H9 (cell line): Measurements from ENCODE around the gene FAM111B. TPM values are rescaled to one million over a fixed set of nuclear protein-coding genes. Genes with fewer than 3 reads are reported as not detected.

Experiments
- DNase-seq: peaks from one replicate; pipeline ENCODE4 v3.0.0-alpha.2; 2017
- H2AFZ ChIP-seq: one replicate; pipeline ENCODE4 v1.6.1; 2013; ENCODE audit warnings: mild to moderate bottlenecking, low read length, control low read depth, moderate library complexity
- H2AK5ac ChIP-seq: 2 replicates; pipeline ENCODE4 v1.6.1; 2013; ENCODE audit warnings: low read length, control low read depth, mixed read lengths; ENCODE audit not compliant: insufficient read length
- H2BK120ac ChIP-seq: one replicate; pipeline ENCODE4 v1.6.1; 2013; ENCODE audit warnings: low read depth, mild to moderate bottlenecking, low read length, control low read depth, inconsistent platforms; ENCODE audit not compliant: poor library complexity, severe bottlenecking
- H2BK12ac ChIP-seq: 2 replicates; pipeline ENCODE4 v1.6.1; 2013; ENCODE audit warnings: low read length, control low read depth, mixed read lengths, low read depth; ENCODE audit not compliant: insufficient read length
- H2BK15ac ChIP-seq: 2 replicates; pipeline ENCODE4 v1.6.1; 2013; ENCODE audit warnings: low read depth, low read length, control low read depth
- H2BK20ac ChIP-seq: one replicate; pipeline ENCODE4 v1.6.1; 2013; ENCODE audit warnings: low read depth, mild to moderate bottlenecking, low read length, control low read depth, inconsistent platforms; ENCODE audit not compliant: poor library complexity, severe bottlenecking
- H2BK5ac ChIP-seq: 2 replicates; pipeline ENCODE4 v1.6.1; 2013; ENCODE audit warnings: low read length, control low read depth, mixed read lengths; ENCODE audit not compliant: insufficient read length
- H3K14ac ChIP-seq: 2 replicates; pipeline ENCODE4 v1.6.1; 2013; ENCODE audit warnings: low read length, control low read depth; ENCODE audit not compliant: insufficient read depth
- H3K18ac ChIP-seq: 2 replicates; pipeline ENCODE4 v1.6.1; 2013; ENCODE audit warnings: low read depth, mild to moderate bottlenecking, mixed read lengths, low read length, control low read depth; ENCODE audit not compliant: insufficient read length
- H3K23ac ChIP-seq: 2 replicates; pipeline ENCODE4 v1.6.1; 2013; ENCODE audit warnings: low read length, control low read depth, mixed read lengths, low read depth; ENCODE audit not compliant: insufficient read length
- H3K23me2 ChIP-seq: 2 replicates; pipeline ENCODE4 v1.6.1; 2013; ENCODE audit warnings: low read depth, mild to moderate bottlenecking, mixed read lengths, low read length, control low read depth; ENCODE audit not compliant: insufficient read length, poor library complexity, severe bottlenecking
- H3K27ac ChIP-seq: 2 replicates; pipeline ENCODE4 v1.5.1; 2013; ENCODE audit warnings: low read length, control low read depth, mixed read lengths, low read depth; ENCODE audit not compliant: insufficient read length
- H3K27me3 ChIP-seq: 2 replicates; pipeline ENCODE4 v1.6.1; 2013; ENCODE audit warnings: low read length, control low read depth, inconsistent platforms; ENCODE audit not compliant: insufficient read depth
- H3K4ac ChIP-seq: 2 replicates; pipeline ENCODE4 v1.6.1; 2013; ENCODE audit warnings: low read depth, mild to moderate bottlenecking, control low read depth, inconsistent platforms, low read length, moderate library complexity
- H3K4me1 ChIP-seq: 2 replicates; pipeline ENCODE4 v1.6.1; 2013; ENCODE audit warnings: low read length, control low read depth, inconsistent platforms; ENCODE audit not compliant: insufficient read depth
- H3K4me2 ChIP-seq: 2 replicates; pipeline ENCODE4 v1.6.1; 2013; ENCODE audit warnings: low read length, control low read depth, mixed read lengths; ENCODE audit not compliant: insufficient read length, insufficient read depth
- H3K56ac ChIP-seq: 2 replicates; pipeline ENCODE4 v1.6.1; 2013; ENCODE audit warnings: low read depth, mild to moderate bottlenecking, mixed read lengths, low read length, control low read depth; ENCODE audit not compliant: insufficient read length
- H3K79me1 ChIP-seq: 2 replicates; pipeline ENCODE4 v1.6.1; 2013; ENCODE audit warnings: low read depth, mild to moderate bottlenecking, moderate library complexity, low read length, control low read depth, inconsistent platforms; ENCODE audit not compliant: insufficient read depth, poor library complexity, severe bottlenecking
- H3K79me2 ChIP-seq: 2 replicates; pipeline ENCODE4 v1.6.1; 2013; ENCODE audit warnings: low read length, control low read depth, inconsistent platforms; ENCODE audit not compliant: insufficient read depth
- H3K9ac ChIP-seq: 2 replicates; pipeline ENCODE4 v1.6.1; 2013; ENCODE audit warnings: low read length, control low read depth, mixed read lengths; ENCODE audit not compliant: insufficient read length; ENCODE audit errors: extremely low read depth
- H3K9me3 ChIP-seq: one replicate; pipeline ENCODE4 v1.6.1; 2013; ENCODE audit warnings: low read depth, low read length, inconsistent platforms; ENCODE audit not compliant: control insufficient read depth
- H3T11ph ChIP-seq: one replicate; pipeline ENCODE4 v1.6.1; 2013; ENCODE audit warnings: mild to moderate bottlenecking, low read length, control low read depth, inconsistent platforms
- H4K20me1 ChIP-seq: one replicate; pipeline ENCODE4 v1.6.1; 2013; ENCODE audit not compliant: control insufficient read depth, insufficient read length, insufficient read depth
- H4K5ac ChIP-seq: 2 replicates; pipeline ENCODE4 v1.6.1; 2013; ENCODE audit warnings: low read depth, mild to moderate bottlenecking, mixed read lengths, low read length, control low read depth; ENCODE audit not compliant: insufficient read length
- H4K8ac ChIP-seq: replicated peaks from 2 replicates; pipeline ENCODE4 v1.6.1; 2013; ENCODE audit warnings: low read length, control low read depth, mixed read lengths, low read depth; ENCODE audit not compliant: insufficient read length
- H4K91ac ChIP-seq: 2 replicates; pipeline ENCODE4 v1.6.1; 2013; ENCODE audit warnings: low read depth, mild to moderate bottlenecking, moderate library complexity, mixed read lengths, low read length, control low read depth; ENCODE audit not compliant: insufficient read length
- H3K27ac Mint-ChIP-seq, 3 experiments: 2 replicates in 2 of 3; 3 replicates in 1 of 3; pipeline ENCODE4 v1.8.0; 2020 to 2021; ENCODE audit warnings: mixed read lengths in 3 of 3, mild to moderate bottlenecking in 1 of 3, moderate library complexity in 1 of 3
- H3K27me3 Mint-ChIP-seq: 2 replicates; pipeline ENCODE4 v1.8.0; 2021; ENCODE audit warnings: low read depth, mild to moderate bottlenecking, moderate library complexity, mixed read lengths
- H3K36me3 Mint-ChIP-seq, 3 experiments: 2 replicates in 2 of 3; 3 replicates in 1 of 3; pipeline ENCODE4 v1.8.0; 2020 to 2021; ENCODE audit warnings: low read depth in 3 of 3, mixed read lengths in 3 of 3; ENCODE audit not compliant: insufficient read depth in 1 of 3
- H3K4me1 Mint-ChIP-seq, 2 experiments: 2 replicates each; pipeline ENCODE4 v1.8.0; 2020; ENCODE audit warnings: mixed read lengths in 2 of 2
- H3K4me3 Mint-ChIP-seq, 2 experiments: 2 replicates in 1 of 2; 3 replicates in 1 of 2; pipeline ENCODE4 v1.8.0; 2020 to 2021; ENCODE audit warnings: mild to moderate bottlenecking in 2 of 2, mixed read lengths in 2 of 2, moderate library complexity in 1 of 2
- H3K9me3 Mint-ChIP-seq, 2 experiments: 2 replicates in 1 of 2; 3 replicates in 1 of 2; pipeline ENCODE4 v1.8.0; 2020; ENCODE audit warnings: mild to moderate bottlenecking in 2 of 2, mixed read lengths in 2 of 2, moderate library complexity in 1 of 2
- CTCF ChIP-seq: fragments of 200-600 bp; sonication (generic); conservative IDR thresholded peaks from 3 replicates; pipeline ENCODE4 v1.8.0; 2021; ENCODE audit warnings: antibody characterized with exemption, mild to moderate bottlenecking
- WGBS: extraction: QIAGEN DNeasy Blood & Tissue Kit; methylation state at CpG from one replicate; pipeline ENCODE4 v1.1.7; 2013; ENCODE audit warnings: missing lambda C conversion rate, low lambda C conversion rate, mixed read lengths; ENCODE audit not compliant: insufficient read length; ENCODE audit errors: extremely low coverage; 5-methylcytosine and 5-hydroxymethylcytosine counted together
- total RNA-seq: library from RNA; stranded (reverse); gene quantifications from 2 replicates; pipeline ENCODE4 v1.2.1, GENCODE V29; 2021

Gene FAM111B
- total RNA-seq, 1 experiment from 2014 or later, result 35.0 TPM

GRCh38 chr11:59164028-59164427, 57.0 kb downstream of the FAM111B start:
- Histone ChIP-seq H2BK5ac (no peak overlapping the region), H3K4me2 (no peak overlapping the region), H3K27me3 (no peaks in the 10 kb centered on the region), H3K9me3 (no peaks in the 10 kb centered on the region), H3T11ph (no peak overlapping the region), H3K9ac (no peak overlapping the region), H4K8ac (no peak overlapping the region), H2AFZ (no peak overlapping the region), H3K23me2 (no peaks in the 10 kb centered on the region), H3K27ac (no peak overlapping the region), H3K18ac (no peak overlapping the region), H4K91ac (no peak overlapping the region), H3K4ac (no peak overlapping the region), H3K4me1 (no peaks in the 10 kb centered on the region), H4K5ac (no peak overlapping the region), H2AK5ac (no peak overlapping the region), H2BK12ac (no peak overlapping the region), H3K79me1 (no peaks in the 10 kb centered on the region), H3K23ac (no peak overlapping the region), H3K79me2 (no peaks in the 10 kb centered on the region), H2BK120ac (no peak overlapping the region), H3K56ac (no peak overlapping the region), H2BK20ac (no peak overlapping the region), H4K20me1 (no peaks in the 10 kb centered on the region), H3K14ac (no peak overlapping the region), H2BK15ac (no peak overlapping the region)
- DNase-seq, result no peak
- Mint-ChIP-seq H3K27me3 (no peaks in the 10 kb centered on the region), H3K4me3 (no peak overlapping the region), H3K36me3 (no peaks in the 10 kb centered on the region), H3K27ac (no peak overlapping the region), H3K9me3 (peaks cover 4 to 6% of the 10 kb centered on the region in 2 experiments; a peak in 3 of 5 replicates), H3K4me1 (no peaks in the 10 kb centered on the region)
- no CpG with 5 or more reads among the region's 3 CpGs for WGBS
- no peak for TF ChIP-seq CTCF
